Stimulated activated CD8-positive, alpha-beta memory T cell treated with anti-CD3 and anti-CD28 coated beads, Interleukin-12 subunit alpha, Interleukin-12 subunit beta, amount 100 ng/mL, for 4 hours (primary cell): ENCODE data around the gene IRX4.

Experiments
- DNase-seq: peaks from one replicate; pipeline ENCODE4 v3.0.0-alpha.2; 2020; ENCODE audit warnings: low read depth

Gene IRX4

GRCh38 chr5:1913578-1913977, 30.9 kb upstream of the IRX4 start:
- DNase-seq = no peak

- no peak for DNase-seq
Observed at GRCh38 chr5:1912951-1913565, 30.3 kb upstream of the IRX4 start.

- no peak for DNase-seq
Observed at GRCh38 chr5:1911773-1912235, 29.1 kb upstream of the IRX4 start.

GRCh38 chr5:1910861-1911772, 28.4 kb upstream of the IRX4 start:
- DNase-seq = no peak

- DNase-seq = no peak
Observed at GRCh38 chr5:1910081-1910760, 27.5 kb upstream of the IRX4 start.

- no peak for DNase-seq
Observed at GRCh38 chr5:1909346-1909985, 26.7 kb upstream of the IRX4 start.

GRCh38 chr5:1908931-1909330, 26.2 kb upstream of the IRX4 start:
- no peak for DNase-seq

GRCh38 chr5:1907616-1908015, 24.9 kb upstream of the IRX4 start:
- no peak for DNase-seq

GRCh38 chr5:1905108-1905507, 22.4 kb upstream of the IRX4 start:
- DNase-seq = no peak

GRCh38 chr5:1901983-1902382, 19.3 kb upstream of the IRX4 start:
- DNase-seq = no peak

GRCh38 chr5:1901061-1901460, 18.3 kb upstream of the IRX4 start:
- DNase-seq = no peak

GRCh38 chr5:1899201-1899600, 16.5 kb upstream of the IRX4 start:
- DNase-seq = no peak

- DNase-seq = no peak
Observed at GRCh38 chr5:1897816-1898450, 15.2 kb upstream of the IRX4 start.

- DNase-seq = no peak
Observed at GRCh38 chr5:1897386-1897785, 14.7 kb upstream of the IRX4 start.

- DNase-seq = no peak
Observed at GRCh38 chr5:1896602-1897376, 14.1 kb upstream of the IRX4 start.

- no peak for DNase-seq
Observed at GRCh38 chr5:1895739-1896420, 13.2 kb upstream of the IRX4 start.

- DNase-seq = no peak
Observed at GRCh38 chr5:1894243-1894642, 11.5 kb upstream of the IRX4 start.

GRCh38 chr5:1893754-1894153, 11.0 kb upstream of the IRX4 start:
- DNase-seq = no peak

GRCh38 chr5:1892685-1893445, 10.1 kb upstream of the IRX4 start:
- no peak for DNase-seq

GRCh38 chr5:1892211-1892610, 9.5 kb upstream of the IRX4 start:
- DNase-seq = no peak
